ENCODE results near the gene MYO1G. TPM values are rescaled to one million over a fixed set of nuclear protein-coding genes. Genes with fewer than 3 reads are reported as not detected.

MYO1G gene
- total RNA-seq, 1 experiment from 2014 or later = 0.11 TPM

DNA sequence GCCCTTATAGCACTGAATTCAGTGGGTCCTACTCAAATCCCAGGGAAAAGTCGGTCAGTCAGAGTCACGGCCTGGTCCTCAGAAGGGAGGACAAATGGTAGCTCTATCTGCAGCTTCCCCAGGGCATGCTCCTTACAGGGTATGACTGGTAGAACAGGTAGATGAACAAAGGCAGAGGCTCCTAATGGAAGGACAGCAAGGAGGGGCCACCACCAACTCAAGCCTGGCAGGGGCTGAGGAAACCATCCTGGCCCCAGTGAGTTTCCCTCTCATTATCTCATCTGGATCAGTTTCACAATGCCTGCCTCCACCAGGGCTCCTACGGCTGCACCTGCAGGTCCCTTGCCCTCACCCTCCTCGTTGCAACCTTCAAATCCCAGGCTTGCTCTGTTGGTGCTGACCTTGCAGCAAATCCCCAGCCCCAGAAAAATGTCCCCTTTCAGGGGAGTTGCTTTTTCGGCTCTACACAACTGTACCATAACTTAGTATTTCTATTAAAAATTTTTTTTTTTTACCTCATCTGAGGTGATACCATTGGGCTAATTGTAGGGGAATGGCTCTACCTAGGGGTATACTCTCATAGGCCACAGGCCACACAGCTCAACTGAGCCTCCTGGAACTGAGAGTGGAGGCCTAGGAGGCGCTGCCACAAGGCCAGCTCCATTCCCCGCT lies 2.4 kb upstream of the MYO1G start:
- H2AFZ ChIP-seq (ENCODE audit: low read length) = no peak overlapping the region
- H3K9me3 ChIP-seq (ENCODE audit: low read length) = no peaks in the 10 kb centered on the region
- ChIA-PET CTCF (interaction anchor here (0.6 kb wide), 2 partner anchors 18 to 246 kb away, joined by 3 to 6 read pairs; no protein-coding TSS in a partner anchor), POLR2A (ENCODE audit: unreplicated experiment) (interaction anchor here (0.6 kb wide), 1 partner anchor 19 kb away, joined by 11 read pairs; no protein-coding TSS in a partner anchor)
- H3K9me2 ChIP-seq (replicated peaks; ENCODE audit: low read length) = no peaks in the 10 kb centered on the region
- H4K20me1 ChIP-seq (ENCODE audit: low read length) = peaks cover 35% of the 10 kb centered on the region
- no peak overlapping the region for H3K9ac ChIP-seq (ENCODE audit: low read length)
- H3K27ac ChIP-seq (ENCODE audit: low read length) = no peak overlapping the region
- H3F3A ChIP-seq (ENCODE audit: low read length, unreplicated experiment) = peaks cover 13% of the 10 kb centered on the region
- peaks cover 32% of the 10 kb centered on the region for H3K79me2 ChIP-seq (ENCODE audit: low read length)
- intact Hi-C loops (cut with micrococcal nuclease) = no loop called here
- H3K4me2 ChIP-seq (ENCODE audit: low read length) = no peak overlapping the region
- no peaks in the 10 kb centered on the region for H3K27me3 ChIP-seq (ENCODE audit: low read length)
- peaks cover 16% of the 10 kb centered on the region for H3K4me1 ChIP-seq (ENCODE audit: insufficient read depth, low read length)
- BruUV-seq (replicated peaks) = no TSS peak
- DNase-seq (no peak), ATAC-seq (peak; percentile 7; the same call in 1 of the 2 replicates)
- H3K4me3 ChIP-seq (ENCODE audit: low read length) = no peak overlapping the region
- H3K36me3 ChIP-seq (ENCODE audit: low read depth, low read length) = peaks cover 37% of the 10 kb centered on the region
- no peak for TF ChIP-seq EZH2phosphoT487 (IDR thresholded peaks at IDR 0.05; ENCODE audit: borderline replicate concordance, low read length)
- TF ChIP-seq, protein P1, sequence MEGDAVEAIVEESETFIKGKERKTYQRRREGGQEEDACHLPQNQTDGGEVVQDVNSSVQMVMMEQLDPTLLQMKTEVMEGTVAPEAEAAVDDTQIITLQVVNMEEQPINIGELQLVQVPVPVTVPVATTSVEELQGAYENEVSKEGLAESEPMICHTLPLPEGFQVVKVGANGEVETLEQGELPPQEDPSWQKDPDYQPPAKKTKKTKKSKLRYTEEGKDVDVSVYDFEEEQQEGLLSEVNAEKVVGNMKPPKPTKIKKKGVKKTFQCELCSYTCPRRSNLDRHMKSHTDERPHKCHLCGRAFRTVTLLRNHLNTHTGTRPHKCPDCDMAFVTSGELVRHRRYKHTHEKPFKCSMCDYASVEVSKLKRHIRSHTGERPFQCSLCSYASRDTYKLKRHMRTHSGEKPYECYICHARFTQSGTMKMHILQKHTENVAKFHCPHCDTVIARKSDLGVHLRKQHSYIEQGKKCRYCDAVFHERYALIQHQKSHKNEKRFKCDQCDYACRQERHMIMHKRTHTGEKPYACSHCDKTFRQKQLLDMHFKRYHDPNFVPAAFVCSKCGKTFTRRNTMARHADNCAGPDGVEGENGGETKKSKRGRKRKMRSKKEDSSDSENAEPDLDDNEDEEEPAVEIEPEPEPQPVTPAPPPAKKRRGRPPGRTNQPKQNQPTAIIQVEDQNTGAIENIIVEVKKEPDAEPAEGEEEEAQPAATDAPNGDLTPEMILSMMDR (conservative IDR thresholded peaks at IDR 0.05; ENCODE audit: low read depth, low read length) = no peak
- TF ChIP-seq EZH2 (IDR thresholded peaks at IDR 0.05; ENCODE audit: low read length, unreplicated experiment) = no peak

DNA sequence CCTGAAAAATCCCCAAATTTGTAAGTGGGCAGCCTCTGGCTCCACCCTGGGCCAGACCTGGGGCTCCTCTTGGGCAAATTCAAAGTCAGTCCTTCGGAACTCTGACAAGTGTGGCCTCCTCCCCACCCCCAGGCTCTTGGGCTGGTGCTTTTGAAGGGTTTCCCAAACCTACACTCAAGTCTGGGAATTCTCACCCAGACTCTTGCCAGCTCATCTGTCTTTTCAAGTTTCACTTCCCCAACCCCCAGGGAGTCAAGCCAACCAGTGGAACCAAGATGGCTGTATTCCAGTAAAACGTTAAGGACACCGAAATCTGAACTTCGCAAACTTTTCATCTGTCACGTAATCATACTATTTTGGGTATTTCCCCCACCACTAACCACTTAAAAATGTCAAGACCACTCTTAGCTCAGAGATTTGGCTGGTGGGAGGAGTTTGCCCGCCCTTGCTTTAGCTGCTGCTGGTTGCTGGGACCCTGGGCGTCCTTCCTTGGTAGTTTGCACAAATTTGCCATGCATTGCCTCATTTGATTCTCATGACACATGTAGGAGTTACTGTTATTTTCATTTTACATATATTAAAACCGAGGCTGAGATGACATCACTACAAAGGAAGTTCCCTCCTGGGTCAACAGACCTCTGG lies 1.7 kb upstream of the MYO1G start:
- Histone ChIP-seq H3K9ac (ENCODE audit: low read length) (no peak overlapping the region), H2AFZ (ENCODE audit: low read length) (no peak overlapping the region), H3K9me2 (replicated peaks; ENCODE audit: low read length) (no peaks in the 10 kb centered on the region), H3K4me3 (ENCODE audit: low read length) (no peak overlapping the region), H3K9me3 (ENCODE audit: low read length) (no peaks in the 10 kb centered on the region), H3K27me3 (ENCODE audit: low read length) (no peaks in the 10 kb centered on the region), H4K20me1 (ENCODE audit: low read length) (peaks cover 31% of the 10 kb centered on the region), H3K79me2 (ENCODE audit: low read length) (peaks cover 25% of the 10 kb centered on the region), H3K4me1 (ENCODE audit: insufficient read depth, low read length) (peaks cover 16% of the 10 kb centered on the region), H3K27ac (ENCODE audit: low read length) (no peak overlapping the region), H3K4me2 (ENCODE audit: low read length) (no peak overlapping the region), H3F3A (ENCODE audit: low read length, unreplicated experiment) (peaks cover 13% of the 10 kb centered on the region), H3K36me3 (ENCODE audit: low read depth, low read length) (peaks cover 32% of the 10 kb centered on the region)
- no peak for ATAC-seq
- intact Hi-C loops (cut with micrococcal nuclease) = no loop called here
- no peak for DNase-seq
- CTCF ChIA-PET = no interaction called here
- POLR2A ChIA-PET (ENCODE audit: unreplicated experiment) = no interaction called here
- TF ChIP-seq EZH2phosphoT487 (IDR thresholded peaks at IDR 0.05; ENCODE audit: borderline replicate concordance, low read length) (no peak), EZH2 (IDR thresholded peaks at IDR 0.05; ENCODE audit: low read length, unreplicated experiment) (no peak)
- TF ChIP-seq, protein P1 (conservative IDR thresholded peaks at IDR 0.05; ENCODE audit: low read depth, low read length) = no peak
- BruUV-seq (replicated peaks) = no TSS peak
